HUES6 (cell line): ENCODE results near the gene NSMF.
A peak's percentile ranks its signal among the peaks of the same experiment; 100 is the strongest.
"Not testable (repeated sequence)": the region's sequence is repeated elsewhere in the genome, so short reads cannot be mapped to it uniquely, and the experiment has no call there.

Source experiments
- H3K27ac ChIP-seq: 2 replicates; pipeline ENCODE4 v1.7.0; 2013; ENCODE audit warnings: low read depth, mild to moderate bottlenecking, low read length, inconsistent platforms
- H3K27me3 ChIP-seq: 2 replicates; pipeline ENCODE4 v1.6.1; 2013; ENCODE audit warnings: low read length; ENCODE audit not compliant: control insufficient read depth, insufficient read depth
- H3K36me3 ChIP-seq: 2 replicates; pipeline ENCODE4 v1.6.1; 2013; ENCODE audit warnings: low read length; ENCODE audit not compliant: control insufficient read depth, insufficient read depth
- H3K4me1 ChIP-seq: 2 replicates; pipeline ENCODE4 v1.6.1; 2013; ENCODE audit warnings: low read length; ENCODE audit not compliant: control insufficient read depth, insufficient read depth
- H3K4me3 ChIP-seq: 2 replicates; pipeline ENCODE4 v1.5.1; 2013; ENCODE audit warnings: low read depth, low read length
- H3K9ac ChIP-seq: one replicate; pipeline ENCODE4 v1.6.1; 2013; ENCODE audit warnings: mild to moderate bottlenecking, low read length
- H3K9me3 ChIP-seq: 2 replicates; pipeline ENCODE4 v1.6.1; 2013; ENCODE audit warnings: low read depth, low read length; ENCODE audit not compliant: control insufficient read depth, insufficient read depth

NSMF gene

DNA sequence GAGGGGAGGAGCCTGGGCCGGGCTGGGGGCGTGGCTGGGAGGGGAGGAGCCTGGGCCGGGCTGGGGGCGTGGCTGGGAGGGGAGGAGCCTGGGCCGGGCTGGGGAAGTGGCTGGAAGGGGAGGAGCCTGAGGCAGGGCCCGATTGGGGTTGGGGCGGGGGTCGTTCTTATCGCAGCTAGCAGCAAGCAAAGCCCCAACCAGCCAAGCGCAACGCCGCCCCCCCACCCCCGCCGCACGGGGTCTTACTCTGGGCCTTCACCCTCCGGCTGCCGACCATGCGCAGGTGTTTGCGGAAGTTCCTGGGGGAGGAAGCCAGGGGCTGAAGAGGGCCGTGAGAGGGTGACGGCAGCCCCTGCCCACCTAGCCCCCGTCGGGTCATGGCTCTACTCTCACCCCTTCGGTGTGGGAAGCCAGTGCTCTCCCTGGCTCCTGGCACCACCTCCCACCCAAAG is 5.0 kb downstream of the NSMF start:
- H3K9me3 ChIP-seq: no peaks in the 10 kb centered on the region
- no peaks in the 10 kb centered on the region; the same call in 1 of the 2 replicates for H3K27me3 ChIP-seq
- H3K9ac ChIP-seq: peak overlapping the region; percentile 12
- H3K36me3 ChIP-seq: peaks cover 41% of the 10 kb centered on the region
- H3K4me3 ChIP-seq: peak overlapping the region; percentile 57
- H3K4me1 ChIP-seq: peaks cover 25% of the 10 kb centered on the region
- no peak overlapping the region for H3K27ac ChIP-seq

- Histone ChIP-seq H3K27me3 (no peaks in the 10 kb centered on the region; the same call in 1 of the 2 replicates), H3K9ac (no peak overlapping the region), H3K27ac (no peak overlapping the region), H3K4me3 (peak overlapping the region; percentile 51), H3K4me1 (peaks cover 25% of the 10 kb centered on the region), H3K36me3 (peaks cover 46% of the 10 kb centered on the region), H3K9me3 (no peaks in the 10 kb centered on the region)
These were observed 5.5 kb downstream of the NSMF start for GRCh38 chr9:137453643-137454081.

GRCh38 chr9:137452761-137453642 is 6.1 kb downstream of the NSMF start:
- Histone ChIP-seq H3K27ac (no peak overlapping the region), H3K36me3 (peaks cover 47% of the 10 kb centered on the region), H3K27me3 (no peaks in the 10 kb centered on the region), H3K9me3 (no peaks in the 10 kb centered on the region), H3K4me3 (peak overlapping the region; percentile 51), H3K9ac (no peak overlapping the region), H3K4me1 (peaks cover 21% of the 10 kb centered on the region)

GRCh38 chr9:137452006-137452760 is 7.0 kb downstream of the NSMF start:
- peaks cover 43% of the 10 kb centered on the region for H3K36me3 ChIP-seq
- H3K9me3 ChIP-seq: no peaks in the 10 kb centered on the region
- no peaks in the 10 kb centered on the region for H3K27me3 ChIP-seq
- no peak overlapping the region for H3K4me3 ChIP-seq
- no peak overlapping the region for H3K9ac ChIP-seq
- H3K27ac ChIP-seq: no peak overlapping the region
- peaks cover 18% of the 10 kb centered on the region for H3K4me1 ChIP-seq

DNA sequence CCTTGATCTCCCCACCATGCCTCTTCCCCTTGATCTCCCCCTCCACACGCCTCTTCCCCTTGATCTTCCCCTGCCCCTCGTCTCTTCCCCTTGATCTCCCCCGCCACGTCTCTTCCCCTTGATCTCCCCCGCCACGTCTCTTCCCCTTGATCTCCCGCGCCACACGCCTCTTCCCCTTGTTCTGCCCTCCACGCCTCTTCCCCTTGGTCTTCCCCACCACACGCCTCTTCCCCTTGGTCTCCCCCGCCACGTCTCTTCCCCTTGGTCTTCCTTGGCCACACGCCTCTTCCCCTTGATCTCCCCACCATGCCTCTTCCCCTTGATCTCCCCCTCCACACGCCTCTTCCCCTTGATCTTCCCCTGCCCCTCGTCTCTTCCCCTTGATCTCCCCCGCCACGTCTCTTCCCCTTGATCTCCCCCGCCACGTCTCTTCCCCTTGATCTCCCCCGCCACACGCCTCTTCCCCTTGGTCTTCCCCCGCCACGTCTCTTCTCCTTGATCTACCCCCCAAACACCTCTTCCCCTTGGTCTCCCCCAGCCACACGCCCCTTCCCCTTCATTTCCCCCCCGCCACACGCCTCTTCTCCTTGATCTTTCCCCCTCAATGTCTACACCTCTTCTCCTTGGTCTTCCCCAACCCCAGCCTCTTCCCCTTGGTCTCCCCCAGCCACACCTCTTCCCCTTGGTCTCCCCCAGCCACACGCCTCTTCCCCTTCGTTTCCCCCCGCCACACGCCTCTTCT is 7.7 kb downstream of the NSMF start:
- peaks cover 18% of the 10 kb centered on the region for H3K4me1 ChIP-seq
- H3K27me3 ChIP-seq, H3K9me3 ChIP-seq, H3K9ac ChIP-seq, H3K27ac ChIP-seq, H3K4me3 ChIP-seq: not testable (repeated sequence)
- peaks cover 36% of the 10 kb centered on the region for H3K36me3 ChIP-seq

GRCh38 chr9:137450539-137451222 is 8.5 kb downstream of the NSMF start:
- H3K36me3 ChIP-seq: peaks cover 29% of the 10 kb centered on the region
- not testable (repeated sequence) for H3K4me3 ChIP-seq, H3K9ac ChIP-seq, H3K27me3 ChIP-seq, H3K9me3 ChIP-seq, H3K27ac ChIP-seq
- H3K4me1 ChIP-seq: peaks cover 18% of the 10 kb centered on the region

- peaks cover 13% of the 10 kb centered on the region for H3K4me1 ChIP-seq
- no peak overlapping the region for H3K27ac ChIP-seq
- no peaks in the 10 kb centered on the region for H3K27me3 ChIP-seq
- H3K9ac ChIP-seq: no peak overlapping the region
- H3K36me3 ChIP-seq: peaks cover 25% of the 10 kb centered on the region
- H3K9me3 ChIP-seq: no peaks in the 10 kb centered on the region
- H3K4me3 ChIP-seq: no peak overlapping the region
These were observed 9.1 kb downstream of the NSMF start for GRCh38 chr9:137449931-137450538.

- Histone ChIP-seq H3K36me3 (peaks cover 25% of the 10 kb centered on the region), H3K4me1 (peaks cover 6% of the 10 kb centered on the region; the same call in 1 of the 2 replicates), H3K27ac (no peak overlapping the region), H3K4me3 (no peak overlapping the region), H3K9ac (no peak overlapping the region), H3K27me3 (no peaks in the 10 kb centered on the region), H3K9me3 (no peaks in the 10 kb centered on the region)
These were observed 9.9 kb downstream of the NSMF start for GRCh38 chr9:137449081-137449844.

DNA sequence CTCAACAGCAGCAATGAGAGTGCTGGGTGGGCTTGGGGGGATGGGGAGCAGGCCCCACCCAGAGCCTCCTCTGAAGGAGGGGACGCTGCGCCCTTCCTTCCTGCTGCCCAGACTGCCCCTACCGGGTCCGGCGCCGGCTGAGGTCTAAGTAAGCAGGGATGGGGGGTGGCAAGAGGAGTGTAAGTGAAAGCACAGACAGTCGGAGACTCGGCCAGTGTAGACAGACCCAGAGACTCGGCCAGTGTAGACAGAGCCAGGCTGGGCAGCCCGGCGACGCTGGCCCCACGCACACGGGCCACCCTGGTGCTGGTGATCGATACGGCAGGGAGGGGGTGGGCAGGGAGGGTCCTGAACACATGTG is 10.6 kb downstream of the NSMF start:
- Histone ChIP-seq H3K9ac (no peak overlapping the region), H3K27ac (no peak overlapping the region), H3K9me3 (no peaks in the 10 kb centered on the region), H3K36me3 (peaks cover 25% of the 10 kb centered on the region), H3K4me1 (peaks cover 5% of the 10 kb centered on the region; the same call in 1 of the 2 replicates), H3K27me3 (no peaks in the 10 kb centered on the region), H3K4me3 (no peak overlapping the region)
